GM19240 (cell line): Measurements from ENCODE around the gene PRKAA2.

Experiments
- DNase-seq: peaks from one replicate; pipeline ENCODE4 v3.0.0; 2011; ENCODE audit warnings: low spot score; ENCODE audit not compliant: insufficient read length

The PRKAA2 gene

GRCh38 chr1:56654126-56654923, 9.2 kb downstream of the PRKAA2 start:
- DNase-seq, result no peak

DNA sequence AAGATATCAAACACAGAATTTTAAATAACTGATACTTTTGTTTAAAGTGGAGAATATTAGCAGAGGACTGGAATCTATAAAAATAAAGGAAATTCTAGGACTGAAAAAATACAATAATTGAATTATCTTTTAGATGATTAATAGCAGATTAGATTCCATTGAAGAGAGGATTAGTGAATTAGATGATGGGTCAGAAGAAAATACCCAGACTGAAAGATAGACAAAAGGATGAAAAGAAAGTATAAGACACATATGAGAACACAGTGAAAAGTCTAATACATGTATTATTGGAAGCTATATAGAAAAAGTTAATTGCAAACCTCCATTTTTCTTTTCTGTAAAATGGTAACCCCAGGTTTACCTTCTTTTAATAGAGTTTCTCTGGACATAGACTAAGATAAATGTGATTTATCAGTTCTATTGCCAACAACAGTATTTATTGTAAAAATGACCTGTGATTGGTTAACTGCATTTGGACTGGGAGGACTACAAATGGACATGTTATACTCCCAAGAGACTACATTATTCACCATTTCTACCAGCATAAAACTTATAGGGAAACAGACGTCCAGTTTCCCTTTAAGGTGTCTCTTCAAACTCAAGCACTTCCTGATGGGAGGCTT, 11.0 kb downstream of the PRKAA2 start:
- no peak for DNase-seq

GRCh38 chr1:56658254-56658653, 13.1 kb downstream of the PRKAA2 start:
- DNase-seq, result no peak

DNA sequence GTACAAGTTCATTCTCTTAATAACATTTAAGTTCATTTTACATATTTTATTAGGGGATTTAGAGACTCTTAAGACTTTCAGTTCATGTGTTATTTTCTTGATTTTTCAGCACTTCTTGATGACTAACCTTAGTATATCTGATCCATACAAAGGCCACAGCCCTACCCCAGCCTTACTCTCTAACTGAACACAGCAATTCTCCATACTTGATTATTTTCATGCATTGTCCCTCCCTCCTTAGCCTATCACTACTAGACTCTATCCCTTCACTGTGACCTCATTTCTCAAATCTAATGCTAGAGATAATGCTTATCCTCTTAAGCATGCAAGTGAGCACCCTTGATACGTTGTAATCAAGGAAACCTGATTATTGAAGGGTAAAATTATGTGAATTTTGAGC, 15.2 kb downstream of the PRKAA2 start:
- no peak for DNase-seq

DNA sequence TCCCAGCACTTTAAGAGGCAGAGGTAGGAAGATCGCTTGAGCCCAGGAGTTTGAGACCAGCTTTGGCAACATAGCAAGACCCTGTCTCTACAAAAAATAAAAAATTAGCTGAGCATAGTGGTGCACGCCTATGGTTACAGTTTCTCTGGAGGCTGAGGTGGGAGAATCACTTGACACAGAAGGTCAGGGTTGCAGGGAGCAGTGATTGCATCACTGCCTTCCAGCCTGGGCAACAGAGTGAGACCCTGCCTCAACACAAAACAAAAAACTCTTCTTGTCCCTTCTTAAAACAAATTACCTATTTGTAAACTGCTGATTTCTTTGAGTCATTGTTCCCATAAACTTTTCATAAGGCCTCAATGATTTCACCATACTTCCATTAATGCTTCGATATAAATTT, 18.7 kb downstream of the PRKAA2 start:
- DNase-seq, result no peak

DNA sequence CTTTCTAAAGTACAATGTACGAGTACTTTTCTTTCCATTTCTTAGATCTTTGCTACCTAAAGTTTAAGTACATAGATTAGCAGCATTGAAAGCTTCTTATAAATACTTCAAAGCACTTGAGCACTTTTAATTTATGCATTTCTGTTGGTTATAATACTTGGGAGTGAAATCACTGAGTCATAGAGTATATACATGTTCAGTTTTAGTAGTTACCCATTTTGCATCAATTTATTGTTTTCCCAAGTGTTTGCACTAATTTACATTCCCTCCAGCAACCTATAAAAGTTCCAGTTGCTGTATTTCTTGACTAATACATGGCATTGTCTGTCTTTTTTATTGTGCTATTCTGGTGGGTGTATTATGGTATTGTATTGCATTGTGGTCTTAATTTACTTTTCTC, 20.3 kb downstream of the PRKAA2 start:
- DNase-seq, result no peak

DNA sequence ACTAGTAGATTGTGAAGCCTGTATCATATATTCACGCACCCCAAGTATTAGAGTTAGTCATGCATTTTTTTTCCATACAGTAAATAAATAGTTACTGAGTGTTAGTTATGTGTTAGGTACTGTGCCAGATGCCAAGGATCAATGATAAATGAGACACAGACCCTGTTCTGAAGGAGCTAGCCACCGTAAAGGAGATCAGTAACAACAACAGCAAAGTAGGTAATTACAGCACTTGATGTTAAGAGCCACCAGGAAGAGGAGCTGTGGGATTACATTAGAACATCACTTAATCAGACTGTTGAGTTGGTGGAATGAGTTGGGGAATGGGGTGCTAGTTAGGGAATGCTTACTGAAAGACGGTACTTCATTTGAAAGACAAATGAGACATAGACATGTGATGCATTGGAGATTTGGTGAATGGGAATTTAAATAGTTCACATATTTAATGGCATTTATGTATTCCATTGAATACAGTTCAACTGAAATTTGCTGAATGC, 21.0 kb downstream of the PRKAA2 start:
- no peak for DNase-seq

DNA sequence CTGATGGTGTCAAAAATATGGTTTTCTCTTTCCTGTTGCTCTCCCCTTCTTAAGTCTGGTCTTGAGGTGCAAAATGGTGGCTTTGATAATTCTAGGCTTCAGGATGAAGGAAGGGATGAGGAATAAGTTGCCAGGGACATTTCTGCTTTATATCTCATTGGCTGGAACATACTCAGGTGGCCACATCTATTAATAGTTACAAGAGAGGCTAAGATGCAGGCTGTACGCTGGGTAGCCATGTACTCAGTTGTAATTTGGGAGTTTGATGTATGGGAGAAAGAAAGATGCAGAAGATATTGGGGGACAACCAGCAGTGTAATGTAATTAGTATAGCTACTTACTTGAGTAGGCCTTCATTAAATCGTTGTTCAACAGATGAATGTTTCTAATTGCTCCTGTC, 25.2 kb downstream of the PRKAA2 start:
- no peak for DNase-seq

- DNase-seq, result no peak
Observed at GRCh38 chr1:56671085-56671484, 26.0 kb downstream of the PRKAA2 start.

- no peak for DNase-seq
Observed at GRCh38 chr1:56671542-56671941, 26.4 kb downstream of the PRKAA2 start.

DNA sequence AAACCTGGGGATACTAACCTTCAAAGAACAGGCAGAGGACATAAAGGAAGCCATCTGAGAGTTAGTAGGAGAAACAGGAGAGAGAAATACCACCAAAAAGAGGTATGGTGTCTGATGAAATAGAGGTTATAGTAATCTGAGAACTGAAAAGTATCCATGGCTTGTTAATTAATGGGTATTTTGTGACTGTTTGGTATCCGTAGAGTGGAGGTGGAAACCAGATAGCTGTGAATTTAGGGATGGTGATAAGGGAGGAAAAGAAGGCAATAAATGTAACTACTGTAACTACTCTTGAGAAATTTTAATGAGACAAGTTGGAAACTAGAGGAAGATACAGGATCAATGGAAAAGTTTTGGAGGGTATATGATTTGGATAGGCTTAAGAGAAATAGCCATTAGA, 27.5 kb downstream of the PRKAA2 start:
- no peak for DNase-seq

- DNase-seq, result no peak
Observed at GRCh38 chr1:56675763-56676162, 30.6 kb downstream of the PRKAA2 start.

DNA sequence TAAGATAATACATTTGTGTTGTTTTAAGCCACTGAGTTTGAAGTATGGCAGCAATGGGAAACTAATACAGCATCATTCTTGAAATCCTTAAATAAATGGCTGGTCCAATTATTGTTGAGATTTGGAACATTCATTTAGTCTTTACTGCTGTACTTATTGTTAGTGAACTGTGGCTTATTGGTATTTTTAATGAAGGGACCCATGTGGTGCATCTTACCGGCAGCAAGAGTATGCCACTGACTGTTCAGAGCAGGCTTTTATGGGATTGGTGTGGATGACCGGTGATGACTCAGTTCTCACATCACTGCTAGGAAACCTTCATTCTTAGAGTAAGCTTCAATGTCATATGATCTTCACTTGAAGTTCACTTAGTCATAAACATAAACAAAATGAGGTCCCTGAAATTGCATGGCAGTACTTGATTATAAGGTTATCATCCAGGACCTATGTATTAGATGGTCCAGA, 31.5 kb downstream of the PRKAA2 start:
- no peak for DNase-seq

- DNase-seq, result no peak
Observed at GRCh38 chr1:56683569-56683968, 38.5 kb downstream of the PRKAA2 start.

- DNase-seq, result no peak
Observed at GRCh38 chr1:56686169-56686568, 41.1 kb downstream of the PRKAA2 start.

GRCh38 chr1:56688522-56689026, 43.5 kb downstream of the PRKAA2 start:
- DNase-seq, result no peak

DNA sequence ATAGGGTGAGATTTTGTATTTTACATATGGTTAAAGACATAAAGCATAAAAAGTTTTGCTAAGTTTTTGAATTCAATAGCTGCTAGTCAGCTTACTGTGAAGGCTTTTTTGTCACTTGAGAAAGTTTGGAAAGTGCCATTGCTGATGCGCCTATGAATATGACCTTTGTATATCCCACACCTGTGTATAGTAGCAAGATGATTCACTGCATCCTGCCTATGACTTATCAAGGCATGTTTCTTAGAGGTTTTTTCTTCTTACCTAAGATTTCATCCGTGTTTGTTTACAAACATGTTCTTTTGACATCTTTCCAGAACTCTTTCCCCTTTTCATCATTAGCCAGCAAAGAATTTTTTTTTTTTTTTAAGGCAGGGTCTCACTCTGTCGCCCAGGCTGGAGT, 51.5 kb downstream of the PRKAA2 start:
- no peak for DNase-seq

- no peak for DNase-seq
Observed at GRCh38 chr1:56703747-56704146, 58.6 kb downstream of the PRKAA2 start.

DNA sequence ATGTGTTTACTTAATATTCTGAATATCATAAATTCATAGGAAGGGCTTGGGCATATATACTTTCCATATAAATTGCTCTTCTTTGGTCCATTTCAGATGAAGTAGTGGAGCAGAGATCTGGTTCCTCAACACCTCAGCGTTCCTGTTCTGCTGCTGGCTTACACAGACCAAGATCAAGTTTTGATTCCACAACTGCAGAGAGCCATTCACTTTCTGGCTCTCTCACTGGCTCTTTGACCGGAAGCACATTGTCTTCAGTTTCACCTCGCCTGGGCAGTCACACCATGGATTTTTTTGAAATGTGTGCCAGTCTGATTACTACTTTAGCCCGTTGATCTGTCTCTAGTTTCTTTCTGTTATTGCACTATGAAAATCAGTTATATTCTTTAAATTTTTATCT, 62.3 kb downstream of the PRKAA2 start:
- no peak for DNase-seq

GRCh38 chr1:56709269-56709880, 64.3 kb downstream of the PRKAA2 start:
- DNase-seq, result peak; percentile 3

GRCh38 chr1:56709995-56710394, 64.9 kb downstream of the PRKAA2 start:
- DNase-seq, result no peak

DNA sequence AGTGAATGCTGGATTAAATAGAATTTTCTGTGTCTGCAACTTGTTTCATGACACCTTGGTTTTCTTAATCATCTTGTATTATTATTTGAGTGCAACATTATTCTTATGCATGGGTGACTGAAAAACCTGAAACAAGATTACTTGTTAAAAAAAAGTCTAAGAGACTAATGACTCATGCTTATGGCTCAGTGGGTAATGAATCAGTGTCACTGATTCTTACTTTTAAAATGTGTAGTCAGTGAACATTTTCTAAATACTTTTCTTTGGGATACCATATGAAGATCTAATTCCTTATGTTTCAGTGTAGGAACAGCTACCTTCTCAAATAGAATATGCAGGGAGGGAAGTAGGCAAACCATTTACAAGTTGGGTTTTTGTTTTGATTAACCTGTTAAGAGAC, 65.5 kb downstream of the PRKAA2 start:
- DNase-seq, result no peak
